ENCODE data around the gene ABLIM1.

The ABLIM1 gene

GRCh38 chr10:114545071-114545470, 113.0 kb downstream of the ABLIM1 start:
- ATAC-seq (ENCODE audit: low read depth): no peak

GRCh38 chr10:114544045-114544659, 113.9 kb downstream of the ABLIM1 start:
- ATAC-seq (ENCODE audit: low read depth) (peak; percentile 82), DNase-seq (ENCODE audit: low spot score) (no peak)
- Histone ChIP-seq H3K4me1 (ENCODE audit: insufficient read depth, poor library complexity, severe bottlenecking) (no peaks in the 10 kb centered on the region), H3K9me3 (ENCODE audit: severe bottlenecking) (no peaks in the 10 kb centered on the region), H3K36me3 (ENCODE audit: low read depth) (no peaks in the 10 kb centered on the region), H3K27me3 (ENCODE audit: insufficient read depth, poor library complexity, severe bottlenecking) (no peaks in the 10 kb centered on the region), H3K27ac (ENCODE audit: poor library complexity, severe bottlenecking) (no peak overlapping the region), H3K4me3 (ENCODE audit: severe bottlenecking) (no peak overlapping the region)
- TF ChIP-seq, protein P1, sequence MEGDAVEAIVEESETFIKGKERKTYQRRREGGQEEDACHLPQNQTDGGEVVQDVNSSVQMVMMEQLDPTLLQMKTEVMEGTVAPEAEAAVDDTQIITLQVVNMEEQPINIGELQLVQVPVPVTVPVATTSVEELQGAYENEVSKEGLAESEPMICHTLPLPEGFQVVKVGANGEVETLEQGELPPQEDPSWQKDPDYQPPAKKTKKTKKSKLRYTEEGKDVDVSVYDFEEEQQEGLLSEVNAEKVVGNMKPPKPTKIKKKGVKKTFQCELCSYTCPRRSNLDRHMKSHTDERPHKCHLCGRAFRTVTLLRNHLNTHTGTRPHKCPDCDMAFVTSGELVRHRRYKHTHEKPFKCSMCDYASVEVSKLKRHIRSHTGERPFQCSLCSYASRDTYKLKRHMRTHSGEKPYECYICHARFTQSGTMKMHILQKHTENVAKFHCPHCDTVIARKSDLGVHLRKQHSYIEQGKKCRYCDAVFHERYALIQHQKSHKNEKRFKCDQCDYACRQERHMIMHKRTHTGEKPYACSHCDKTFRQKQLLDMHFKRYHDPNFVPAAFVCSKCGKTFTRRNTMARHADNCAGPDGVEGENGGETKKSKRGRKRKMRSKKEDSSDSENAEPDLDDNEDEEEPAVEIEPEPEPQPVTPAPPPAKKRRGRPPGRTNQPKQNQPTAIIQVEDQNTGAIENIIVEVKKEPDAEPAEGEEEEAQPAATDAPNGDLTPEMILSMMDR (IDR thresholded peaks at IDR 0.05; ENCODE audit: poor library complexity, severe bottlenecking): no peak

More at GRCh38 chr10:114545071-114545470, 113.0 kb downstream of the ABLIM1 start:
- DNase-seq (ENCODE audit: low spot score): no peak
- no peaks in the 10 kb centered on the region for H3K4me1 ChIP-seq (ENCODE audit: insufficient read depth, poor library complexity, severe bottlenecking)
- no peaks in the 10 kb centered on the region for H3K36me3 ChIP-seq (ENCODE audit: low read depth)
- H3K9me3 ChIP-seq (ENCODE audit: severe bottlenecking): no peaks in the 10 kb centered on the region
- no peaks in the 10 kb centered on the region for H3K27me3 ChIP-seq (ENCODE audit: insufficient read depth, poor library complexity, severe bottlenecking)
- no peak overlapping the region for H3K4me3 ChIP-seq (ENCODE audit: severe bottlenecking)
- H3K27ac ChIP-seq (ENCODE audit: poor library complexity, severe bottlenecking): no peak overlapping the region
- TF ChIP-seq, protein P1 (IDR thresholded peaks at IDR 0.05; ENCODE audit: poor library complexity, severe bottlenecking): no peak

DNA sequence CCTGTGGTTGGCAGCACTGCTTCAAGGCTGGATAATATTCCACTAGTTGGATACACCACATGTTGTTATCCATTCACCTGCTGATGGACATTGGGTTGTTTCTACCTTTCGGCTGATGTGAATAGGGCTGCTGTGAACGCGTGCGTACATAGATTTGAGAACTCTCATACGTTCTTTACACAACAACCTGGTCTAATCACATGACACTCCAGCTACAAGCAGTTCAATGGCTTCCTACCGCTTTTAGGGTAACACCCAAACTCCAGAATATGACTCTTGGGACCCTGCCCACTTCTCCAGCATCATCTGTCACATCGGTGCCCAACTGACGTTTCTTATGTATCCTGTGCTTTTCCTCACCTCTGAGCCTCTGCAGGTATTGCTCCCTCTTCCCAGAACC, 114.6 kb downstream of the ABLIM1 start:
- TF ChIP-seq, protein P1 (IDR thresholded peaks at IDR 0.05; ENCODE audit: poor library complexity, severe bottlenecking): no peak
- Histone ChIP-seq H3K27ac (ENCODE audit: poor library complexity, severe bottlenecking) (no peak overlapping the region), H3K36me3 (ENCODE audit: low read depth) (no peaks in the 10 kb centered on the region), H3K9me3 (ENCODE audit: severe bottlenecking) (no peaks in the 10 kb centered on the region), H3K4me3 (ENCODE audit: severe bottlenecking) (no peak overlapping the region), H3K27me3 (ENCODE audit: insufficient read depth, poor library complexity, severe bottlenecking) (no peaks in the 10 kb centered on the region), H3K4me1 (ENCODE audit: insufficient read depth, poor library complexity, severe bottlenecking) (no peaks in the 10 kb centered on the region)
- no peak for ATAC-seq (ENCODE audit: low read depth)
- no peak for DNase-seq (ENCODE audit: low spot score)

DNA sequence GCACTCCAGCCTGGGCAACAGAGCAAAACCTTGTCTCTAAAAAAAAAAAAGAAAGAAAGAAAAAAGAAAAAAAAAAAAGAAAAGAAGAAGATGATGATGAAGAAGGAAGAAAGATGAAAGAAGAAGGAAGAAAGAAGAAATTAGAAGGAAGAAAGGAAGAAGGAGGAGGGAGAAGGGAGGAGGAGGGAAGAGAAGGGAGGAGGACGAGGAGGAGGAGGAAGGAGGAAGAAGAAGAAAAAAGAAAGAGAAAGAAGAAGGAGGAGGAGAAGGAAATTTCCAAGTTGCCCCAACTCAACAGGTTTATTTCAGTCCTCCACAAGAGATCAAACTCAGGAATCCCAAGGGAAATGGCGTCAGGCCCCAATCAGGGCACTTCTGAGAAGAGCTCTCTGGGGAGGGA, 115.7 kb downstream of the ABLIM1 start:
- Histone ChIP-seq H3K4me1 (ENCODE audit: insufficient read depth, poor library complexity, severe bottlenecking) (no peaks in the 10 kb centered on the region), H3K4me3 (ENCODE audit: severe bottlenecking) (no peak overlapping the region), H3K27ac (ENCODE audit: poor library complexity, severe bottlenecking) (no peak overlapping the region), H3K9me3 (ENCODE audit: severe bottlenecking) (no peaks in the 10 kb centered on the region), H3K36me3 (ENCODE audit: low read depth) (no peaks in the 10 kb centered on the region), H3K27me3 (ENCODE audit: insufficient read depth, poor library complexity, severe bottlenecking) (no peaks in the 10 kb centered on the region)
- no peak for DNase-seq (ENCODE audit: low spot score)
- ATAC-seq (ENCODE audit: low read depth): no peak
- TF ChIP-seq, protein P1 (IDR thresholded peaks at IDR 0.05; ENCODE audit: poor library complexity, severe bottlenecking): no peak

GRCh38 chr10:114541797-114542160, 116.3 kb downstream of the ABLIM1 start:
- Histone ChIP-seq H3K4me1 (ENCODE audit: insufficient read depth, poor library complexity, severe bottlenecking) (no peaks in the 10 kb centered on the region), H3K4me3 (ENCODE audit: severe bottlenecking) (no peak overlapping the region), H3K27me3 (ENCODE audit: insufficient read depth, poor library complexity, severe bottlenecking) (no peaks in the 10 kb centered on the region), H3K9me3 (ENCODE audit: severe bottlenecking) (no peaks in the 10 kb centered on the region), H3K27ac (ENCODE audit: poor library complexity, severe bottlenecking) (no peak overlapping the region), H3K36me3 (ENCODE audit: low read depth) (no peaks in the 10 kb centered on the region)
- no peak for ATAC-seq (ENCODE audit: low read depth)
- TF ChIP-seq, protein P1 (IDR thresholded peaks at IDR 0.05; ENCODE audit: poor library complexity, severe bottlenecking): no peak
- no peak for DNase-seq (ENCODE audit: low spot score)

Data from RWPE2 (cell line).